Sigmoid colon (tissue), 7 donors: ENCODE measurements around the gene SFMBT2. TPM values are rescaled to one million over a fixed set of nuclear protein-coding genes. Genes with fewer than 3 reads are reported as not detected.

Experiments used
- DNase-seq: peaks from one replicate; pipeline ENCODE4 v3.0.0-alpha.2; 2019
- H3K27ac ChIP-seq, 4 donors: fragments of 200-600 bp; sonication (generic); one replicate each; pipeline ENCODE4 v1.5.1; 2016 to 2019; ENCODE audit warnings: mild to moderate bottlenecking in 1 of 4
- H3K27me3 ChIP-seq, 3 donors: fragments of 200-600 bp; sonication (generic); one replicate each; pipeline ENCODE4 v1.5.1; 2019; ENCODE audit warnings: mild to moderate bottlenecking in 1 of 3
- H3K36me3 ChIP-seq, 4 donors: fragments of 200-600 bp; sonication (generic); one replicate each; pipeline ENCODE4 v1.5.1; 2016 to 2019
- H3K4me1 ChIP-seq, 4 donors: fragments of 200-600 bp; sonication (generic); one replicate each; pipeline ENCODE4 v1.5.1; 2017 to 2019
- H3K4me3 ChIP-seq, 4 donors: fragments of 200-600 bp; sonication (generic); one replicate each; pipeline ENCODE4 v1.5.1; 2017 to 2019; ENCODE audit warnings: mild to moderate bottlenecking in 2 of 4, moderate library complexity in 1 of 4
- H3K9me3 ChIP-seq, 4 donors: fragments of 200-600 bp in 3 of 4; sonication (generic) in 3 of 4; one replicate each; pipeline versions ENCODE4 v1.5.1 to v1.6.1; 2013 to 2019
- EP300 ChIP-seq, 4 donors: sonication (generic); formaldehyde crosslinking; IDR thresholded peaks; one replicate each; pipeline ENCODE4 v1.6.1; 2017; ENCODE audit warnings: antibody characterized with exemption in 4 of 4
- POLR2A ChIP-seq, 2 donors: fragments of 450-650 bp; IDR thresholded peaks; one replicate each; pipeline ENCODE4 v1.6.1; 2016; ENCODE audit warnings: antibody characterized with exemption in 2 of 2, mild to moderate bottlenecking in 2 of 2, moderate library complexity in 2 of 2
- POLR2AphosphoS5 ChIP-seq, 4 donors: sonication (generic); formaldehyde crosslinking; IDR thresholded peaks; one replicate each; pipeline ENCODE4 v1.6.1; 2017; ENCODE audit warnings: antibody characterized with exemption in 4 of 4
- WGBS, 2 donors: extraction: QIAGEN DNeasy Blood & Tissue Kit; methylation state at CpG; one replicate each; pipeline ENCODE4 v1.1.7; 2013; 5-methylcytosine and 5-hydroxymethylcytosine counted together
- intact Hi-C: fragments of 100-400 bp; cut with DNase I; formaldehyde crosslinking; loops from one replicate; pipeline ENCODE4 v1.15.1; 2023
- polyA plus RNA-seq, 3 donors: library from polyadenylated mRNA; stranded (reverse); fragments of 200-250 nt; gene quantifications; one replicate each; pipeline ENCODE4 v1.2.3, GENCODE V29; 2013
- total RNA-seq, 4 donors: library from RNA; depleted of rRNA; stranded (reverse); fragments of >200 nt; gene quantifications; one replicate each; pipeline ENCODE4 v1.1.0, GENCODE V29; 2016
- TF ChIP-seq, protein P1 (sequence below), 4 experiments: fragments of 450-650 bp in 3 of 4; fragments of 200-600 bp in 1 of 4; IDR thresholded peaks; one replicate each; pipeline ENCODE4 v1.5.1; 2016 to 2019; ENCODE audit warnings: antibody characterized with exemption in 4 of 4, mild to moderate bottlenecking in 3 of 4, moderate library complexity in 2 of 4
- donor health status: healthy with polysubstance abuse.
- donor health status: Bipolar disorder and iron deficiency.
- donor health status: healthy.

SFMBT2 gene
- total and polyA plus RNA-seq, 7 donors: 0.60 to 6.4 (median 4.2) TPM

DNA sequence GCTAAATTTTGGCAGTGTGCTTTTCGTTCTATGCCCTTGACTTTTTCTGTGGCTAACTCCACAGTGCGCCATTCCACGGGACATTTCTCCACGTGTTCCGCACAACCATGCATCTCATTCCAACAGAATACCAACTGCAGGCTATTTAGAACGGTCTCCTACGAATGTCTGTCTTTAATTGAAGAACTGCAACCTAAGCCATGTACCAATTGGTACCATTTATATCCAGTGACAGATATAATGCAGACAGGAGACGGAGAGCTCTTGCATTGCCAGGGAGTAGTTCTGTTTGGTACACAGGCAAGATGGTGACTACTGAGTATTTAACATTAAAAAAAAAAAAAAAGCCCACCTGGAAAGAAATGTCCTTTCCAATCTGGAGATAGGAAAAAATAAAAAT lies 9.1 kb downstream of the SFMBT2 start:
- Histone ChIP-seq H3K27me3 (no peaks in the 10 kb centered on the region), H3K27ac (no peak overlapping the region), H3K36me3 (no peaks in the 10 kb centered on the region), H3K4me1 (no peaks in the 10 kb centered on the region), H3K9me3 (no peaks in the 10 kb centered on the region), H3K4me3 (no peak overlapping the region)
- 90 to 95% methylated on average over 8 of the region's 8 CpGs for WGBS, 2 donors
- no peak for DNase-seq
- TF ChIP-seq, protein P1, sequence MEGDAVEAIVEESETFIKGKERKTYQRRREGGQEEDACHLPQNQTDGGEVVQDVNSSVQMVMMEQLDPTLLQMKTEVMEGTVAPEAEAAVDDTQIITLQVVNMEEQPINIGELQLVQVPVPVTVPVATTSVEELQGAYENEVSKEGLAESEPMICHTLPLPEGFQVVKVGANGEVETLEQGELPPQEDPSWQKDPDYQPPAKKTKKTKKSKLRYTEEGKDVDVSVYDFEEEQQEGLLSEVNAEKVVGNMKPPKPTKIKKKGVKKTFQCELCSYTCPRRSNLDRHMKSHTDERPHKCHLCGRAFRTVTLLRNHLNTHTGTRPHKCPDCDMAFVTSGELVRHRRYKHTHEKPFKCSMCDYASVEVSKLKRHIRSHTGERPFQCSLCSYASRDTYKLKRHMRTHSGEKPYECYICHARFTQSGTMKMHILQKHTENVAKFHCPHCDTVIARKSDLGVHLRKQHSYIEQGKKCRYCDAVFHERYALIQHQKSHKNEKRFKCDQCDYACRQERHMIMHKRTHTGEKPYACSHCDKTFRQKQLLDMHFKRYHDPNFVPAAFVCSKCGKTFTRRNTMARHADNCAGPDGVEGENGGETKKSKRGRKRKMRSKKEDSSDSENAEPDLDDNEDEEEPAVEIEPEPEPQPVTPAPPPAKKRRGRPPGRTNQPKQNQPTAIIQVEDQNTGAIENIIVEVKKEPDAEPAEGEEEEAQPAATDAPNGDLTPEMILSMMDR (IDR thresholded peaks at IDR 0.05): no peak
- TF ChIP-seq EP300 (IDR thresholded peaks at IDR 0.05) (no peak), POLR2A (IDR thresholded peaks at IDR 0.05) (no peak), POLR2AphosphoS5 (IDR thresholded peaks at IDR 0.05) (no peak)
- intact Hi-C loops: no loop called here

DNA sequence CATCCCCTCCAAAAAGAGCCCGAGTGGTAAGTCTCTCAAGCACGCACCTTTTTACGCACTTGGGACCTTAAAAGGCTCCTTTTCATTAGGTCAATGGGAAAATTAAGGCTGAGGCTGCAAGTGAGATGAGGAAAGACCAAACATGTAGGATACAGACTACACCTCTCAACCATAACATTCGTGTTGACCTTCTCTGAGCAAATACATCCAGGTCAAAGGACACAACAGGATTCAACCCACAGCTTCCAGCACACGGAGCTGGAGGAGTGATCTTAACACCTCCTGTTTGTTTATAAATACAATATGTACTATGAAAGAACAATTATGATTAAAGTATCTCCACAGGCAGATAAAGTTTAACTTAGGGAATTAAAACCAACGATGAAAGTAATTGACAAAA lies 9.7 kb downstream of the SFMBT2 start:
- H3K36me3 ChIP-seq: no peaks in the 10 kb centered on the region
- no peaks in the 10 kb centered on the region for H3K27me3 ChIP-seq
- H3K4me1 ChIP-seq: no peaks in the 10 kb centered on the region
- H3K4me3 ChIP-seq: no peak overlapping the region
- H3K27ac ChIP-seq: no peak overlapping the region
- H3K9me3 ChIP-seq: no peaks in the 10 kb centered on the region
- intact Hi-C loops: no loop called here
- TF ChIP-seq EP300 (IDR thresholded peaks at IDR 0.05) (no peak), POLR2A (IDR thresholded peaks at IDR 0.05) (no peak), POLR2AphosphoS5 (IDR thresholded peaks at IDR 0.05) (no peak)
- TF ChIP-seq, protein P1 (IDR thresholded peaks at IDR 0.05): no peak
- 57 to 82% methylated on average over 6 of the region's 6 CpGs for WGBS, 2 donors
- no peak for DNase-seq

DNA sequence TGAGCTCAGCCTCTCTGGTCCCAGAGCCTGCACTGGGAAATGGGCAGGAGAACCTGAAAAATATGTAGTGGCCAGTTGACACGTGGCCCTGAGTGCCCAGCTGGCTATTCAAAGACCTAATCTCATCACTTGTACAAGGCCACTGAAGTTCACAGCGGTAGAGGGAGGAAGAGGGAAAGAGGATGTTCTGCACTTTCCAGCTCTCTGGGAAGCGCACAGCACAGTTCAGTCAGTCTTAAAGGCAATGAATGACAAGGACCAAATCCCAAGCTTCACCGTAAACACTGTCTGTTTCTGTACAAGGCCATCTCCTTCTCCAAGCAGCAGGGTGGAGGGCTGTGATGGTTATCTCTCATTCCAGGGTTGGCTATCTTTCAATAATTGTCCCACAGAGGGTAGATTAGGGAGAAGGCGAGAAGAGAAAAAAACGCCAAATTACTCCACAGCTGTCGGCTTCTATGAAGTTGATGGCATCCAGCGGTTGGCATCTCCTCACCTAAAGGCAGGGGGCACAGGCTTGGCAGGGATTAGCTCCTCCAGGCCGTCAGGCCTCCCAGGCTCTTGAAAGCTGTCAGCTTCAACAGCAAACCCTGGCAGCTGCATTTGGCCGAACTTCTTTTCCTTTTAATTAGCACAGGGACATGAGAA lies 10.6 kb downstream of the SFMBT2 start:
- H3K27ac ChIP-seq: no peak overlapping the region
- H3K27me3 ChIP-seq: no peaks in the 10 kb centered on the region
- DNase-seq: no peak
- intact Hi-C loops: no loop called here
- H3K4me3 ChIP-seq: no peak overlapping the region
- no peaks in the 10 kb centered on the region for H3K9me3 ChIP-seq
- no peaks in the 10 kb centered on the region for H3K4me1 ChIP-seq
- no peaks in the 10 kb centered on the region for H3K36me3 ChIP-seq
- TF ChIP-seq POLR2A (IDR thresholded peaks at IDR 0.05) (no peak), POLR2AphosphoS5 (IDR thresholded peaks at IDR 0.05) (no peak), EP300 (IDR thresholded peaks at IDR 0.05) (no peak)
- TF ChIP-seq, protein P1 (IDR thresholded peaks at IDR 0.05): no peak
- WGBS, 2 donors: 80 to 91% methylated on average over 10 of the region's 10 CpGs

DNA sequence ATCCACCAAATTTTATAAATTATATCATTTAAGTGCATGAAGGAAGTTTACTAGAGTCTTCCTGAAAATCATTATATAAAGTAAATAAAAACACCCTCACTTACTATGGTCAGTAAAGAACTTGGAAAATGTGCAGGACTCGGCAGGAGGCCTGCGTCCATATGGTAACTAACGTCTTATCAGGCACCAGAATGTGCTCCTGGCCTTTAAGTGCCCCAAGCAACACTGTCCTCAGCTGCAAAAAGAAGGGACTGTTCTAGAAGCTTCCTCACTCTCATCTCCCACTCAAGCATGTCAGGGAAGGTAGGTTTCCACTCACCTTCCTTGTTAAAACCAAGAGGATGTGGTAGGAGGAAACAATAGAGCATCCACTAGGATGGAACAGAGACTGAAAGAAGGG lies 11.3 kb downstream of the SFMBT2 start:
- no peak for TF ChIP-seq POLR2A (IDR thresholded peaks at IDR 0.05)
- TF ChIP-seq, protein P1 (IDR thresholded peaks at IDR 0.05): no peak
- TF ChIP-seq POLR2AphosphoS5 (IDR thresholded peaks at IDR 0.05): no peak
- no peak for TF ChIP-seq EP300 (IDR thresholded peaks at IDR 0.05)
- intact Hi-C loops: no loop called here
- H3K27me3 ChIP-seq: no peaks in the 10 kb centered on the region
- DNase-seq: no peak
- H3K27ac ChIP-seq: no peak overlapping the region
- H3K4me3 ChIP-seq: no peak overlapping the region
- no peaks in the 10 kb centered on the region for H3K4me1 ChIP-seq
- H3K9me3 ChIP-seq: no peaks in the 10 kb centered on the region
- no peaks in the 10 kb centered on the region for H3K36me3 ChIP-seq
- 70 to 85% methylated on average over 3 of the region's 3 CpGs for WGBS, 2 donors
